HL-60 (cell line): Measurements from ENCODE around the gene TRIM34.

Source experiments
- POLR2AphosphoS5 ChIP-seq: IDR thresholded peaks from 2 replicates; pipeline ENCODE4 v1.6.1; 2012; ENCODE audit warnings: low read depth
- TF ChIP-seq, protein P1 (sequence below): IDR thresholded peaks from one replicate; pipeline ENCODE4 v1.5.1; 2011; ENCODE audit warnings: low read length, control low read depth, inconsistent platforms; ENCODE audit not compliant: insufficient read depth
- TF ChIP-seq, protein P2 (sequence below): IDR thresholded peaks from 2 replicates; pipeline ENCODE4 v1.6.1; 2012; ENCODE audit warnings: low read depth; ENCODE audit not compliant: insufficient replicate concordance

DNA sequence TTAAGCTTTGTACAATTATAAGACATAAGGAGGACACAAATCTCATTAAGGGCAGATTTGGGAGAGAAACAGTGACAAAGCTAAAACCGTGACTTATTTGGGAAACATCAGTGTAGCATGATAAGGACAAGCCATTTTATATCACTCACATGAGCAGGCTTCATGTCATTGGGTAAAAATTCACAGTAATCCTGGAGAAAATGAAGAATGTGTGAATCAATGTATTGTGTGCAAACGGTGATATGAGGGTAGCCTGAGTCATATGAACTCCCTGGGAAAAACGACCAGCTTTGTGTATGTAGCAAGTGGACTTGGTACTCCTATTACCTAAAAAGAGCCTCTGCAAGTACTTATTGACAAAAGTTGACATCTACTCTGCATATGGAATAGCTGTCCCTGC, 6.0 kb upstream of the TRIM34 start:
- TF ChIP-seq, protein P1, sequence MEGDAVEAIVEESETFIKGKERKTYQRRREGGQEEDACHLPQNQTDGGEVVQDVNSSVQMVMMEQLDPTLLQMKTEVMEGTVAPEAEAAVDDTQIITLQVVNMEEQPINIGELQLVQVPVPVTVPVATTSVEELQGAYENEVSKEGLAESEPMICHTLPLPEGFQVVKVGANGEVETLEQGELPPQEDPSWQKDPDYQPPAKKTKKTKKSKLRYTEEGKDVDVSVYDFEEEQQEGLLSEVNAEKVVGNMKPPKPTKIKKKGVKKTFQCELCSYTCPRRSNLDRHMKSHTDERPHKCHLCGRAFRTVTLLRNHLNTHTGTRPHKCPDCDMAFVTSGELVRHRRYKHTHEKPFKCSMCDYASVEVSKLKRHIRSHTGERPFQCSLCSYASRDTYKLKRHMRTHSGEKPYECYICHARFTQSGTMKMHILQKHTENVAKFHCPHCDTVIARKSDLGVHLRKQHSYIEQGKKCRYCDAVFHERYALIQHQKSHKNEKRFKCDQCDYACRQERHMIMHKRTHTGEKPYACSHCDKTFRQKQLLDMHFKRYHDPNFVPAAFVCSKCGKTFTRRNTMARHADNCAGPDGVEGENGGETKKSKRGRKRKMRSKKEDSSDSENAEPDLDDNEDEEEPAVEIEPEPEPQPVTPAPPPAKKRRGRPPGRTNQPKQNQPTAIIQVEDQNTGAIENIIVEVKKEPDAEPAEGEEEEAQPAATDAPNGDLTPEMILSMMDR, result no peak
- TF ChIP-seq, protein P2, sequence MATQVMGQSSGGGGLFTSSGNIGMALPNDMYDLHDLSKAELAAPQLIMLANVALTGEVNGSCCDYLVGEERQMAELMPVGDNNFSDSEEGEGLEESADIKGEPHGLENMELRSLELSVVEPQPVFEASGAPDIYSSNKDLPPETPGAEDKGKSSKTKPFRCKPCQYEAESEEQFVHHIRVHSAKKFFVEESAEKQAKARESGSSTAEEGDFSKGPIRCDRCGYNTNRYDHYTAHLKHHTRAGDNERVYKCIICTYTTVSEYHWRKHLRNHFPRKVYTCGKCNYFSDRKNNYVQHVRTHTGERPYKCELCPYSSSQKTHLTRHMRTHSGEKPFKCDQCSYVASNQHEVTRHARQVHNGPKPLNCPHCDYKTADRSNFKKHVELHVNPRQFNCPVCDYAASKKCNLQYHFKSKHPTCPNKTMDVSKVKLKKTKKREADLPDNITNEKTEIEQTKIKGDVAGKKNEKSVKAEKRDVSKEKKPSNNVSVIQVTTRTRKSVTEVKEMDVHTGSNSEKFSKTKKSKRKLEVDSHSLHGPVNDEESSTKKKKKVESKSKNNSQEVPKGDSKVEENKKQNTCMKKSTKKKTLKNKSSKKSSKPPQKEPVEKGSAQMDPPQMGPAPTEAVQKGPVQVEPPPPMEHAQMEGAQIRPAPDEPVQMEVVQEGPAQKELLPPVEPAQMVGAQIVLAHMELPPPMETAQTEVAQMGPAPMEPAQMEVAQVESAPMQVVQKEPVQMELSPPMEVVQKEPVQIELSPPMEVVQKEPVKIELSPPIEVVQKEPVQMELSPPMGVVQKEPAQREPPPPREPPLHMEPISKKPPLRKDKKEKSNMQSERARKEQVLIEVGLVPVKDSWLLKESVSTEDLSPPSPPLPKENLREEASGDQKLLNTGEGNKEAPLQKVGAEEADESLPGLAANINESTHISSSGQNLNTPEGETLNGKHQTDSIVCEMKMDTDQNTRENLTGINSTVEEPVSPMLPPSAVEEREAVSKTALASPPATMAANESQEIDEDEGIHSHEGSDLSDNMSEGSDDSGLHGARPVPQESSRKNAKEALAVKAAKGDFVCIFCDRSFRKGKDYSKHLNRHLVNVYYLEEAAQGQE, result no peak
- no peak for TF ChIP-seq POLR2AphosphoS5
